Fibroblast of peridontal ligament (primary cell): Measurements from ENCODE around the gene PPP1R15A.
"Not testable (repeated sequence)": the region's sequence is repeated elsewhere in the genome, so short reads cannot be mapped to it uniquely, and the experiment has no call there.

Experiments used
- DNase-seq: peaks from one replicate; pipeline ENCODE4 v3.0.0-alpha.2; 2010; ENCODE audit errors: extremely low read depth

PPP1R15A gene

DNA sequence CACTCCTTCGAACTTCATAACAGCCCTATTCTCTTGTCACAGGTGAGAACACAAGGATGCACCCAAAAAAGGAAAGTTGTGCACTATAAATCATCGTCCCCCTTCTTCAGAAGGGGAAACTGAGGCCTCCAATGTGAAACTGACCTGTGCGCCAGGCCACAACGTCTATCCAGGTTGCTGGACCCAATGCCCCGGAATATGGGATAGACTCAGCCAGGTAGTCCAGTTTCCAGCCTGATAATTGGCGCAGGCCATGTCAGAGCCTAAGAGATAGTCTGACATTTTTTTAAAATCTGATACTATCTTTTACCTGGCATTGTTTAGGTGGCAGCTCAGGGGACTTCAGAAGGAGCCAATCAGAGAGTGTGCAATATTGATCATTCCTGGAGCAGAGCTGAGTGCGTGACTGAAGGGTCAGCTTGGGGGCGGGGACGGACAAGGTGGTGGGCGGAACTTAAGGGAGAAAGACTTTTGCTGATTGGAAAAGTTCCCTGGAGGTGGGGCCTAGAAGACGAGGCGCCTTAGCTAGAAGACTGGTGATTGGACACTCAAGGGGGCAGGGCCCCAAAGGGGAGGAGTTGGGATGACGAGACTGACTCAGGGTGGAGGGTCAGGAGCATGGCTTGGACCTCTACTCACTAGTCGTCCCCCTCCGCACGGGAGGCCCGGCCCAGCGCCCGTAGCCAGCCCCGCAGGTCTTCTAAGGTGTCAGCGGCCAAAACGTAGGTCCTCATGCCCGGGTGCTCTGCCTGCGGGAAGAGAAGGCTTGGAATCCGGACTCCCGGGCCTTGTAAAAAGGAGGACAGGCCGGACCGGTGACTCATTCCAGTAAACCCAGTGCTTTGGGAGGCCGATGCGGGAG lies 12.3 kb upstream of the PPP1R15A start:
- no peak for DNase-seq

- no peak for DNase-seq
Observed at GRCh38 chr19:48861313-48861712, 10.9 kb upstream of the PPP1R15A start.

DNA sequence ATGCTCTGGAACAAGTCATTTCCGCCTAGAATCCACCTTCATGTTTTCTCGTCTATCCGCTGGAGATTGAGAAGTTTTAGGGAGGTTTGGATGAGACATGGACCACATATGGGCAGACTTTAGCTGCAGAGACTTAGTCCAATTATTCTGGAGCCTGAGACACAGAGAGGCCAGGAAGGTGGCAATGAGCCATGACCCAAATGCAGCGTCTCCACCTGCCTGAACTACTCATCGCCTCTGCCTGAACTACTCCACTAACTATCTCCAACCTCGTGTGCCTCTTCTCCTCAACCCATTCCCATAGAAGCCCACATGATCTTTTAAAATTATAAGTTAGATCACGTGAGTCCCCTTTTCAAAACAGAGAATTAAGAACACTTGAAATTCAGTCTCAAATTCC lies 9.4 kb upstream of the PPP1R15A start:
- no peak for DNase-seq

DNA sequence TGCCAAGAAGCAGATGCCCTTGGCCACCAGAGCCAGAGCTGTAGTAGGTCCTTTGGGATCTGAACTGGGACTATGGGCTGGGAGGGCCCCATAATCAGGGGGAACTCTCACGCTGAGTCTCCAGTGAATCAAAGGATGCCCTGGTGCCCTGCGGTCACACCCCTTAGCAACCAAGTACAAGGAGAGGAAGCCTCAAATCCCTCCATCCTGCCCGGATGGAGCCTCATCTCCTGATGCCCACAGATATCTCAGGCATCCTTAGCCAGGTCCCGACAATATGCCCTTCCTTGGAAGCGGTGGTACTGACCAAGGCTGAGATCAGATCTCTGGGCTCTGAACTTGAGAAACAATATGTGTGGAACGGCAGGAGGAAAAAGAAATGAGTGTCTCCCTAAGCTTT lies 5.5 kb upstream of the PPP1R15A start:
- no peak for DNase-seq

DNA sequence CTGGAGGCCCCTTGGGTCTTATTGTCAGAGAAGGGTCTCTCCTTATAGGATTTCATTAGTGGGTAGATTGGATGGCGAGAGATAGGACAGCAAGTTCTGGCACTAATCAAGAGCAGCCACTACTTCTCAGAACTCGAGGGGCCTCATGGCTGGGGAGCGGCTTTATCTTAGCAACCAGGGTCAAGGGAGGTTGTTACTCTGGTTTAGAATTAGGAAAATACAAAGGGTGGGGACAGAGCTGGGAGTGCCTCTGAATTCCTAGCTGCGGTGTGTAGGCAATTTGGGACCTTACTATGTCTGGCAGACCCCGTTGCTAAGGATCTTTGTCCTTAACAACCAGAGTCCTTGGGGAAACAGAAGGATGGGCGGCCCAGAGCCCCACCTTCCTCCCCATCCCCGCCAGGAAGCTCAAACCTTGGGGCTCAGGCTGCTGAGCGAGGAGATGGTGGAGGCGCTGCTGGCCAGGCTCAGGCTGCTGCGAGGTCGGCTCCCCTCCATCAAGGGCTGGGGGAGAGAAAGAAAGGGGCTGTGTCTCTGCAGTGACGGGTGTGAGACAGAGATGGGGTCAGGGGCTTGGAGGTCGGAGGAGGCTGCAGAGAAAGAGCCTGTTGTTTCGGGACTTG lies 5.0 kb upstream of the PPP1R15A start:
- DNase-seq: no peak

DNA sequence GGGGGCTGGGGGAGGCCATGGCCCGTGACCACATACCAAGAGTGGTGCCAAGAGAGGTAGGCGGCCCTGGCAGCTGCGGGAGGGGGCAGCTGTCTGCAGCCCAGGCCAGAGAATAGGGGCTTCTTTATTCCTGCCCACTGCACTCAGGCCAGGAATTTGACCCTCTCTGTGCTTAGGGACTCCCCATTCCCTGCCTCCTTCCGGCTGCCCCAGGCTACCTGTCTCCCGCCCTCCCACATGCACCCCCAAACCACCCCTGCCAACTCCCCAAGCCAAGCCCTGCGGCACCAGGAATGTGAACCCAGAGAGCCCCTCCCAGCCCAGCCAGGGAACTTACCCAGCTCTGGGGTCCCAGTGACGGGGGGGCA lies 4.5 kb upstream of the PPP1R15A start:
- DNase-seq: no peak

GRCh38 chr19:48868114-48868886 lies 3.9 kb upstream of the PPP1R15A start, which contains the start of gene PLEKHA4:
Gene PLEKHA4 (minus strand): TSS chr19:48868617. CDS start chr19:48867620, 997 bp downstream.
- peak; percentile 51 for DNase-seq

DNA sequence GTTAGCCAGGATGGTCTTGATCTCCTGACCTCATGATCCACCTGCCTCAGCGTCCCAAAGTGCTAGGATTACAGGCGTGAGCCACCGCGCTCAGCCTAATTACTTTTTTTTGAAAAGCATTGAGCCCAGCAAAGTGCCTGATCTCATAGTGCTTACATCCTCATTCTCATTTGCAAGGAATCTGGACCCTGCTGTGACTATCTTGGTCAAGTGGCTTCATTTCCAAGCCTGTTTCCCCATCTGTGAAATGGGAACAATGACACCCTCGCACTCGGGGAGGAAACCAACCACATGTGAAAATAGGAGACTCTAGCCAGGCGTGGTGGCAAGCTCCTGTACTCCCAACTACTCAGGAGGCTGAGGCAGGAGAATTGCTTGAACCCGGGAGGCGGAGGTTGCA lies 2.2 kb upstream of the PPP1R15A start:
- DNase-seq: no peak

DNA sequence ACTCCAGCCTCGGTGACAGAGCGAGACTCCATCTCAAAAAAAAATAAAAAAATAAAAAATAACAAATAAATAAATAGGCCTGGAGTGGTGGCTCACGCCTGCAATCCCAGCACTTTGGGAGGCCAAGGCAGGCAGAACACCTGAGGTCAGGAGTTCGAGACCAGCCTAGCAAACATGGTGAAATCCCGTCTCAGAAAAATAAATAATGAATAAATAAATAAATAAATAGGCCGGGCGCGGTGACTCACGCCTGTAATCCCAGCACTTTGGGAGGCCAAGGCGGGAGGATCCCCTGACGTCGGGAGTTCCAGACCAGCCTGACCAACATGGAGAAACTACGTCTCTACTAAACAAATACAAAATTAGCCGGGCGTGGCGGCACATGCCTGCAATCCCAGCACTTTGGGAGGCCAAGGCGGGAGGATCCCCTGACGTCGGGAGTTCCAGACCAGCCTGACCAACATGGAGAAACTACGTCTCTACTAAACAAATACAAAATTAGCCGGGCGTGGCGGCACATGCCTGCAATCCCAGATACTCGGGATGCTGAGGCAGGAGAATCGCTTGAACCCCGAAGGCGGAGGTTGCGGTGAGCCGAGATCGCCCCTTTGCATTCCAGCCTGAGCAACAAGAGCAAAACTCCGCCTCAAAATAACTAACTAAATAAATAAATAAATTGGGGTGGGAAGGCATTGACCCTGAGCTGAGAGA lies 595 bp upstream of the PPP1R15A start:
- DNase-seq: not testable (repeated sequence)

DNA sequence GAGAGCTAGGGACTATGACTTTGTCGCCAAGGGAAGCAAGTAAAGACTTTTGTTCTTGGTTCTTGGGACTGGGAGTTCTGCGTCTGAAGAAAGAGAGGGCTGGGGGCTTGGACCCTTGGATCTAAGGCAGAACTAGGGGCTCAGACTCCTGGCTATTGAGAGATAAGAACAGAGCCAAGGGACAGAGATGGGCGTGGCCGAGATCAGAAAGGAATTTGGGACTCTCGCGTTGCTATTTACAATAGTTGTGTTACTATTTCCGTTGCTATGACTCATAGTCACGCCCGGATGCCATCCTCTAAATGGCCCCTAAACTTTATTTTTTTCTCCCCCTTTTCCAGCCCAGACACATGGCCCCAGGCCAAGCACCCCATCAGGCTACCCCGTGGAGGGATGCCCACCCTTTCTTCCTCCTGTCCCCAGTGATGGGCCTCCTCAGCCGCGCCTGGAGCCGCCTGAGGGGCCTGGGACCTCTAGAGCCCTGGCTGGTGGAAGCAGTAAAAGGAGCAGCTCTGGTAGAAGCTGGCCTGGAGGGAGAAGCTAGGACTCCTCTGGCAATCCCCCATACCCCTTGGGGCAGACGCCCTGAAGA lies 759 bp downstream of the PPP1R15A start:
- peak; percentile 97 for DNase-seq

- DNase-seq: peak; percentile 39
Observed at GRCh38 chr19:48873476-48874302, 1.5 kb downstream of the PPP1R15A start.

- peak; percentile 40 for DNase-seq
Observed at GRCh38 chr19:48874303-48875135, 2.3 kb downstream of the PPP1R15A start.

DNA sequence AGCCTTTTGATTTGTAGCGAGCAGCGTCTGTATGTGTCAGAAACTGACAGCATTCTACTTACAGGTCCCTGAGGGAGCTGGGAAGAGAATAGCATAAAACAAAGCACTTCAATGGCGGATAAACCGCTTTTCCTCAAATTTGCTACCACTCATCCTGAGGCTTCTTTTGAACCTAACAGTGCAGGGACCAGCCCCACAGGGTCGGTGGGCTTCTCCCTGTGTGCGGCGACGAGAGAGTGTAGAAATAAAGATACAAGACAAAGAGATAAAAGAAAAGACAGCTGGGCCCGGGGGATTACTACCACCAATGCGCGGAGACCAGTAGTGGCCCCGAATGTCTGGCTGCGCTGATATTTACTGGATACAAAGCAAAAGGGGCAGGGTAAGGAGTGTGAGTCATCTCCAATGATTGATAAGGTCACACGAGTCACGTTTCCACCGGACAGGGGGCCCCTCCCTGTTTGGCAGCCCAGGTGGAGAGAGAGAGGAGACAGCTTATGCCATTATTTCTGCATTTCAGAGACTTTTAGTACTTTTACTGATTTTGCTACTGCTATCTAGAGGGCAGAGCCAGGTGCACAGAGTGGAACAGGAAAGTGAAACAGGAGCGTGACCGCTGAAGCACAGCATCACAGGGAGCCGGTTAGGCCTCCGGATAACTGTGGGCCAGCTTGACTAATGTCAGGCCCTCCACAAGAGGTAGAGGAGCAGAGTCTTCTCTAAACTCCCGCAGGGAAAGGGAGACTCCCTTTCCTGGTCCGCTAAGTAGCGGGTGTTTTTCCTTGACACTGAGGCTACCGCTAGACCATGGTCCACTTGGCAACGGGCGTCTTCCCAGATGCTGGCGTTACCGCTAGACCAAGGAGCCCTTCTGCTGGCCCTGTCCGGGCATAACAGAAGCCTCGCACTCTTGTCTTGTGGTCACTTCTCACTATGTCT lies 4.1 kb downstream of the PPP1R15A start:
- DNase-seq: peak; percentile 22

DNA sequence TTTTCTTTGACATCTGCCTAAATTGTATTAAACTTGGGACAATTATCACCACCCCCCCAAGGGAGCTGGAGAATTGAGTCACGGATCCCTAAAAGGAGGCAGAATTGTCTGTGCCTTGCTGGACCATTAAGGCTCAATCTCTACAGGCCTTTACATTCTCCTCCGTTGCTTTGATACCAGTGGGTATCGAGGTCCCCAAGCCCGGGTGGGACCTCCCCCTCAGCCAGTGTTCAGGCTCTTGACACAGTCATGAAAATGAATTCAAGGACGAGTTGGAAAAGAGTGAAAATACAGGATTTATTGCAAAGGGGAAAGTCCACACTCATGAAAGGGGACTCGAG lies 5.6 kb downstream of the PPP1R15A start:
- no peak for DNase-seq

DNA sequence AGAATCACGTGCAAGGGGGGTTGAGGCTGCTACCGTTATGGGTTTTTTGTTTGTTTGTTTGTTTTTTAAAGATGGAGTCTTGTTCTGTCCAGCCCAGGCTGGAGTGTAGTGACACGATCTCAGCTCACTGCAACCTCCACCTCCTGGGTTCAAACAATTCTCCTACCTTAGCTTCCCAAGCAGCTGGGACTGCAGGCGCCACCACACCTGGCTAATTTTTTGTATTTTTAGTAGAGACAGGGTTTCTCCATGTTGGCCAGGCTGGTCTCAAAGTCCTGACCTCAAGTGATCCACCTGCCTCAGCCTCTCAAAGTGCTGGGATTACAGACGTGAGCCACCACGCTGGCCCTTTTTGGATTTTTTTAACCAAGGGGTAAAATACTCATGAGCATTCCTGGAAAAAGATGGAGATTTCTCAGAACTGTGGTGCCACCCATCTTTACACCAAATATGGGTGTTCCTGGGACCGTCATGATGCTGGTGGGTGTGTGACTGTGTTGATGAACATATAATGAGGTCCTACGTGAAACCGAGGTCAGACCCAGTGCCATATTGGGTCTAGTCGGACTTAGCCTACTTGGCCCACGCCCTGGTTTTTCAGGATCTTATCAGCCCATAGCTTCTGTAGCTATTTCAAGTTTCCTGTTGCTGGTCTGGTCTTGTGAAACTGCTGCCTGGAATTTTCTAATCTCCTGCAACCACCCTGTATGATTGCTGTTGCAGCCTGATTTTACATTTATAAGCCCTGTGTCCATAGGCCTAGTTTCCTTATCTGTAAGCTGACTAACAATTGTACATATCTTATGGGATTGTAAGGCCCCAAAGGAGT lies 6.2 kb downstream of the PPP1R15A start:
- DNase-seq: no peak

GRCh38 chr19:48879025-48879637 lies 6.9 kb downstream of the PPP1R15A start:
- no peak for DNase-seq

GRCh38 chr19:48879696-48880095 lies 7.5 kb downstream of the PPP1R15A start:
- not testable (repeated sequence) for DNase-seq
